ENCODE data around the gene DPP3. TPM values are rescaled to one million over a fixed set of nuclear protein-coding genes. Genes with fewer than 3 reads are reported as not detected.

The DPP3 gene
- total and polyA plus RNA-seq, 2 of the 4 experiments (the other 2 are of a cell fraction): 51.8 to 66.3 TPM

GRCh38 chr11:66548774-66549630 is 68.8 kb downstream of the DPP3 start:
- H3K56ac ChIP-seq (ENCODE audit: extremely low read depth, insufficient read depth, low read length): no peak overlapping the region
- peaks cover 2% of the 10 kb centered on the region for H3K4me1 ChIP-seq (ENCODE audit: control insufficient read depth, insufficient read depth, low read length)
- H3K14ac ChIP-seq (replicated peaks; ENCODE audit: low read depth, low read length): no peak overlapping the region
- no peak overlapping the region for H2AFZ ChIP-seq (replicated peaks; ENCODE audit: low read length, poor library complexity)
- peaks cover 1 to 13% of the 10 kb centered on the region in 2 experiments; a peak in 2 of 4 replicates for H3K79me1 ChIP-seq (ENCODE audit: low read depth in 1 of 2, low read length in 2 of 2)
- intact Hi-C loops (cut with micrococcal nuclease) (no loop called here), dilution Hi-C loops (cut with HindIII; ENCODE audit: low sequenced_read_pairs, unreplicated experiment) (no loop called here), in situ Hi-C loops (cut with MboI; ENCODE audit: low sequenced_read_pairs) (no loop called here)
- H3K4ac ChIP-seq (ENCODE audit: low read depth, low read length): no peak overlapping the region
- WGBS, 2 experiments (ENCODE audit: extremely low coverage in 2 of 2, insufficient read length in 1 of 2): 24% methylated on average over 6 of the region's 16 CpGs; no CpG with 5 or more reads in 1 of the 2 experiments
- H3K9ac ChIP-seq (ENCODE audit: low read depth, low read length): no peak overlapping the region
- H4K8ac ChIP-seq (ENCODE audit: low read depth in 2 of 2, low read length in 2 of 2): no peak overlapping the region
- H2BK120ac ChIP-seq (ENCODE audit: low read depth, low read length): no peak overlapping the region
- no peak overlapping the region for H2AK5ac ChIP-seq (ENCODE audit: low read depth, low read length)
- H3K4me2 ChIP-seq (ENCODE audit: low read depth, low read length): no peak overlapping the region
- no peak overlapping the region for H3K4me3 ChIP-seq (ENCODE audit: insufficient read depth, low read depth, low read length)
- CTCF ChIA-PET: interaction anchor here (0.6 kb wide), 1 partner anchor 125 kb away, joined by 3 read pairs; no protein-coding TSS in a partner anchor
- DNase-seq (no peak), ATAC-seq (ENCODE audit: low read depth) (no peak)
- H3K23ac ChIP-seq (ENCODE audit: low read depth, low read length): peak overlapping the region; percentile 56; the same call in 1 of the 2 replicates
- no peaks in the 10 kb centered on the region for H3K9me3 ChIP-seq (ENCODE audit: control insufficient read depth, insufficient read depth, low read length)
- no TSS peak for BruUV-seq (replicated peaks)
- H3K27ac ChIP-seq (ENCODE audit: insufficient read depth, low read length): no peak overlapping the region
- POLR2A ChIA-PET (ENCODE audit: unreplicated experiment): interaction anchor here (0.7 kb wide), 1 partner anchor 223 kb away, joined by 9 read pairs; no protein-coding TSS in a partner anchor
- H2AK9ac ChIP-seq (replicated peaks; ENCODE audit: low read depth, low read length, poor library complexity): no peak overlapping the region
- H3K27me3 ChIP-seq (ENCODE audit: control insufficient read depth, insufficient read depth, low read length): peaks cover 31% of the 10 kb centered on the region
- no peaks in the 10 kb centered on the region for H4K20me1 ChIP-seq (ENCODE audit: insufficient read depth, low read length)
- H4K91ac ChIP-seq (ENCODE audit: insufficient read depth, low read depth, low read length): no peak overlapping the region
- H2BK5ac ChIP-seq (ENCODE audit: low read depth, low read length, poor library complexity, severe bottlenecking): no peak overlapping the region
- no peak overlapping the region for H2BK15ac ChIP-seq (ENCODE audit: low read depth, low read length)
- no peak overlapping the region for H4K5ac ChIP-seq (ENCODE audit: low read depth, low read length)
- H3K9me1 ChIP-seq (ENCODE audit: insufficient read depth, low read length): no peaks in the 10 kb centered on the region
- no peak overlapping the region for H3K18ac ChIP-seq (ENCODE audit: low read depth, low read length)
- no peak overlapping the region for H2BK20ac ChIP-seq (ENCODE audit: low read depth, low read length)
- no peaks in the 10 kb centered on the region for H3K36me3 ChIP-seq (ENCODE audit: control insufficient read depth, insufficient read depth, low read length)
- TF ChIP-seq, protein P1, sequence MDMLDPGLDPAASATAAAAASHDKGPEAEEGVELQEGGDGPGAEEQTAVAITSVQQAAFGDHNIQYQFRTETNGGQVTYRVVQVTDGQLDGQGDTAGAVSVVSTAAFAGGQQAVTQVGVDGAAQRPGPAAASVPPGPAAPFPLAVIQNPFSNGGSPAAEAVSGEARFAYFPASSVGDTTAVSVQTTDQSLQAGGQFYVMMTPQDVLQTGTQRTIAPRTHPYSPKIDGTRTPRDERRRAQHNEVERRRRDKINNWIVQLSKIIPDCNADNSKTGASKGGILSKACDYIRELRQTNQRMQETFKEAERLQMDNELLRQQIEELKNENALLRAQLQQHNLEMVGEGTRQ (IDR thresholded peaks at IDR 0.05; ENCODE audit: low read depth, low read length): no peak
- TF ChIP-seq, protein P2, sequence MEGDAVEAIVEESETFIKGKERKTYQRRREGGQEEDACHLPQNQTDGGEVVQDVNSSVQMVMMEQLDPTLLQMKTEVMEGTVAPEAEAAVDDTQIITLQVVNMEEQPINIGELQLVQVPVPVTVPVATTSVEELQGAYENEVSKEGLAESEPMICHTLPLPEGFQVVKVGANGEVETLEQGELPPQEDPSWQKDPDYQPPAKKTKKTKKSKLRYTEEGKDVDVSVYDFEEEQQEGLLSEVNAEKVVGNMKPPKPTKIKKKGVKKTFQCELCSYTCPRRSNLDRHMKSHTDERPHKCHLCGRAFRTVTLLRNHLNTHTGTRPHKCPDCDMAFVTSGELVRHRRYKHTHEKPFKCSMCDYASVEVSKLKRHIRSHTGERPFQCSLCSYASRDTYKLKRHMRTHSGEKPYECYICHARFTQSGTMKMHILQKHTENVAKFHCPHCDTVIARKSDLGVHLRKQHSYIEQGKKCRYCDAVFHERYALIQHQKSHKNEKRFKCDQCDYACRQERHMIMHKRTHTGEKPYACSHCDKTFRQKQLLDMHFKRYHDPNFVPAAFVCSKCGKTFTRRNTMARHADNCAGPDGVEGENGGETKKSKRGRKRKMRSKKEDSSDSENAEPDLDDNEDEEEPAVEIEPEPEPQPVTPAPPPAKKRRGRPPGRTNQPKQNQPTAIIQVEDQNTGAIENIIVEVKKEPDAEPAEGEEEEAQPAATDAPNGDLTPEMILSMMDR (conservative IDR thresholded peaks at IDR 0.05; ENCODE audit: low read depth, low read length): no peak
- TF ChIP-seq RAD21 (IDR thresholded peaks at IDR 0.05; ENCODE audit: low read length) (no peak), CHD1 (IDR thresholded peaks at IDR 0.05; ENCODE audit: low read depth, low read length) (no peak), MAFK (IDR thresholded peaks at IDR 0.05; ENCODE audit: low read depth, low read length) (no peak), CEBPB (IDR thresholded peaks at IDR 0.05; ENCODE audit: low read depth, low read length) (no peak), FOS (IDR thresholded peaks at IDR 0.05; ENCODE audit: low read depth, low read length) (no peak), MAZ (IDR thresholded peaks at IDR 0.05; ENCODE audit: borderline replicate concordance, low read depth, low read length) (no peak), SMC3 (IDR thresholded peaks at IDR 0.05; ENCODE audit: low read depth, low read length) (no peak), RCOR1 (IDR thresholded peaks at IDR 0.05; ENCODE audit: insufficient replicate concordance, low read length) (no peak), NFE2L2 (IDR thresholded peaks at IDR 0.05; ENCODE audit: low read depth, low read length) (no peak), POLR2A (IDR thresholded peaks at IDR 0.05; ENCODE audit: low read depth, low read length) (no peak), MXI1 (IDR thresholded peaks at IDR 0.05; ENCODE audit: borderline replicate concordance, low read depth, low read length) (no peak)
- TF ChIP-seq, protein P3, sequence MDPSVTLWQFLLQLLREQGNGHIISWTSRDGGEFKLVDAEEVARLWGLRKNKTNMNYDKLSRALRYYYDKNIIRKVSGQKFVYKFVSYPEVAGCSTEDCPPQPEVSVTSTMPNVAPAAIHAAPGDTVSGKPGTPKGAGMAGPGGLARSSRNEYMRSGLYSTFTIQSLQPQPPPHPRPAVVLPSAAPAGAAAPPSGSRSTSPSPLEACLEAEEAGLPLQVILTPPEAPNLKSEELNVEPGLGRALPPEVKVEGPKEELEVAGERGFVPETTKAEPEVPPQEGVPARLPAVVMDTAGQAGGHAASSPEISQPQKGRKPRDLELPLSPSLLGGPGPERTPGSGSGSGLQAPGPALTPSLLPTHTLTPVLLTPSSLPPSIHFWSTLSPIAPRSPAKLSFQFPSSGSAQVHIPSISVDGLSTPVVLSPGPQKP (IDR thresholded peaks at IDR 0.05; ENCODE audit: borderline replicate concordance, low read depth, low read length): no peak

Data from IMR-90 (cell line).